Caco-2 (cell line): ENCODE results near the gene ECM2. TPM values are rescaled to one million over a fixed set of nuclear protein-coding genes. Genes with fewer than 3 reads are reported as not detected.

Experiments used
- BruUV-seq: library from RNA; stranded (reverse); fragments of 400-500 nt; replicated peaks from 2 replicates; lab custom pipeline; 2021; lab: Mats Ljungman, UMichigan
- CTCF ChIA-PET: fragments of 300-600 bp; sonication (Branson Sonifier 250); formaldehyde crosslinking; loops from one replicate; lab custom pipeline; 2022; ENCODE audit warnings: antibody characterized with exemption; lab: Charles Lee
- POLR2A ChIA-PET: fragments of 300-600 bp; sonication (Branson Sonifier 250); formaldehyde crosslinking; loops from one replicate; lab custom pipeline; 2022; ENCODE audit warnings: antibody characterized with exemption; lab: Charles Lee
- DNase-seq, 2 experiments: peaks; one replicate each; pipeline versions ENCODE4 v3.0.0 to v3.0.0-alpha.2; 2020 to 2022
- H3K27me3 ChIP-seq: replicated peaks from 2 replicates; pipeline ENCODE4 v1.6.0; 2011; ENCODE audit warnings: low read length; ENCODE audit not compliant: control insufficient read depth, insufficient read depth
- H3K36me3 ChIP-seq: 2 replicates; pipeline ENCODE4 v1.5.1; 2011; ENCODE audit warnings: low read length; ENCODE audit not compliant: control insufficient read depth, insufficient read depth
- H3K4me1 ChIP-seq: fragments of 250-450 bp; sonication (Bioruptor Pico); 2 replicates; pipeline ENCODE4 v1.5.1; 2020; ENCODE audit warnings: mild to moderate bottlenecking
- H3K4me3 ChIP-seq: 2 replicates; pipeline ENCODE4 v1.5.1; 2011; ENCODE audit warnings: low read depth, mild to moderate bottlenecking, control low read depth, low read length
- H3K9me3 ChIP-seq: fragments of 250-450 bp; sonication (Bioruptor Pico); 2 replicates; pipeline ENCODE4 v1.5.1; 2020; ENCODE audit warnings: mild to moderate bottlenecking, moderate library complexity
- H3K27ac Mint-ChIP-seq: one replicate; pipeline ENCODE4 v1.8.0; 2022; ENCODE audit warnings: mixed read lengths; ENCODE audit not compliant: unreplicated experiment
- H3K27me3 Mint-ChIP-seq: one replicate; pipeline ENCODE4 v1.8.0; 2022; ENCODE audit warnings: mixed read lengths; ENCODE audit not compliant: insufficient read depth, unreplicated experiment
- H3K36me3 Mint-ChIP-seq: one replicate; pipeline ENCODE4 v1.8.0; 2022; ENCODE audit warnings: mild to moderate bottlenecking, mixed read lengths; ENCODE audit not compliant: insufficient read depth, unreplicated experiment
- H3K4me1 Mint-ChIP-seq: one replicate; pipeline ENCODE4 v1.8.0; 2022; ENCODE audit warnings: low read depth, mixed read lengths; ENCODE audit not compliant: unreplicated experiment
- H3K4me3 Mint-ChIP-seq: one replicate; pipeline ENCODE4 v1.8.0; 2022; ENCODE audit warnings: mild to moderate bottlenecking, moderate library complexity, mixed read lengths; ENCODE audit not compliant: unreplicated experiment
- H3K9me3 Mint-ChIP-seq: one replicate; pipeline ENCODE4 v1.8.0; 2022; ENCODE audit warnings: mixed read lengths; ENCODE audit not compliant: unreplicated experiment
- CTCF ChIP-seq, 2 experiments: fragments of 200-600 bp in 1 of 2; IDR thresholded peaks; 1 replicate in 1 of 2; 2 replicates in 1 of 2; pipeline versions ENCODE4 v1.5.1 to v1.8.0; 2011 to 2022; ENCODE audit warnings: antibody characterized with exemption in 1 of 2, control low read depth in 1 of 2, inconsistent platforms in 1 of 2, low read depth in 1 of 2, low read length in 1 of 2, mild to moderate bottlenecking in 1 of 2, moderate library complexity in 1 of 2; ENCODE audit not compliant: insufficient read depth in 1 of 2, severe bottlenecking in 1 of 2, unreplicated experiment in 1 of 2
- intact Hi-C: fragments of 100-400 bp; cut with micrococcal nuclease; formaldehyde crosslinking; loops from one replicate; pipeline ENCODE4 v1.10.0; 2022; ENCODE audit not compliant: unreplicated experiment
- total RNA-seq: library from RNA; stranded (reverse); gene quantifications from 2 replicates; pipeline ENCODE4 v1.2.3, GENCODE V29; 2022

The ECM2 gene
- total RNA-seq, 1 experiment from 2014 or later = not detected

GRCh38 chr9:92525306-92525705, 10.5 kb downstream of the ECM2 start:
- no peaks in the 10 kb centered on the region for H3K27me3 ChIP-seq
- H3K9me3 Mint-ChIP-seq = no peaks in the 10 kb centered on the region
- no peaks in the 10 kb centered on the region for H3K9me3 ChIP-seq
- H3K36me3 ChIP-seq = no peaks in the 10 kb centered on the region
- DNase-seq = no peak
- intact Hi-C loops = no loop called here
- H3K4me3 Mint-ChIP-seq = no peak overlapping the region
- no peaks in the 10 kb centered on the region for H3K36me3 Mint-ChIP-seq
- TF ChIP-seq CTCF (IDR thresholded peaks at IDR 0.05; ENCODE audit: insufficient read depth in 1 of 2, low read depth in 1 of 2, low read length in 1 of 2, severe bottlenecking in 1 of 2, unreplicated experiment in 1 of 2) = no peak
- no TSS peak for BruUV-seq
- CTCF ChIA-PET = no interaction called here
- H3K27me3 Mint-ChIP-seq = no peaks in the 10 kb centered on the region
- no peaks in the 10 kb centered on the region for H3K4me1 Mint-ChIP-seq
- no peaks in the 10 kb centered on the region for H3K4me1 ChIP-seq
- POLR2A ChIA-PET = no interaction called here
- H3K4me3 ChIP-seq = no peak overlapping the region
- no peak overlapping the region for H3K27ac Mint-ChIP-seq

GRCh38 chr9:92524881-92525280, 10.9 kb downstream of the ECM2 start:
- Histone ChIP-seq H3K36me3 (no peaks in the 10 kb centered on the region), H3K4me3 (no peak overlapping the region), H3K9me3 (no peaks in the 10 kb centered on the region), H3K27me3 (no peaks in the 10 kb centered on the region), H3K4me1 (no peaks in the 10 kb centered on the region)
- no peaks in the 10 kb centered on the region for H3K4me1 Mint-ChIP-seq
- no peaks in the 10 kb centered on the region for H3K9me3 Mint-ChIP-seq
- ChIA-PET POLR2A (no interaction called here), CTCF (no interaction called here)
- no peak for DNase-seq
- no peaks in the 10 kb centered on the region for H3K36me3 Mint-ChIP-seq
- no peak overlapping the region for H3K4me3 Mint-ChIP-seq
- no peaks in the 10 kb centered on the region for H3K27me3 Mint-ChIP-seq
- TF ChIP-seq CTCF (IDR thresholded peaks at IDR 0.05; ENCODE audit: insufficient read depth in 1 of 2, low read depth in 1 of 2, low read length in 1 of 2, severe bottlenecking in 1 of 2, unreplicated experiment in 1 of 2) = no peak
- intact Hi-C loops = no loop called here
- H3K27ac Mint-ChIP-seq = no peak overlapping the region
- no TSS peak for BruUV-seq

- Mint-ChIP-seq H3K27me3 (no peaks in the 10 kb centered on the region), H3K36me3 (no peaks in the 10 kb centered on the region), H3K4me3 (no peak overlapping the region), H3K4me1 (no peaks in the 10 kb centered on the region), H3K9me3 (no peaks in the 10 kb centered on the region), H3K27ac (no peak overlapping the region)
- H3K4me1 ChIP-seq = no peaks in the 10 kb centered on the region
- DNase-seq = no peak
- no peaks in the 10 kb centered on the region for H3K27me3 ChIP-seq
- ChIA-PET CTCF (no interaction called here), POLR2A (no interaction called here)
- no TSS peak for BruUV-seq
- H3K9me3 ChIP-seq = no peaks in the 10 kb centered on the region
- no peak for TF ChIP-seq CTCF (IDR thresholded peaks at IDR 0.05; ENCODE audit: insufficient read depth in 1 of 2, low read depth in 1 of 2, low read length in 1 of 2, severe bottlenecking in 1 of 2, unreplicated experiment in 1 of 2)
- intact Hi-C loops = no loop called here
- no peaks in the 10 kb centered on the region for H3K36me3 ChIP-seq
- no peak overlapping the region for H3K4me3 ChIP-seq
Observed at GRCh38 chr9:92522983-92523970, 12.5 kb downstream of the ECM2 start.
